HG03457 (cell line): Measurements from ENCODE around the gene ARG2.
A peak's percentile ranks its signal among the peaks of the same experiment; 100 is the strongest.
"Not testable (repeated sequence)": the region's sequence is repeated elsewhere in the genome, so short reads cannot be mapped to it uniquely, and the experiment has no call there.

Experiments used
- ATAC-seq: cut with Tn5 transposase; IDR thresholded peaks from one replicate; pipeline ENCODE4 v1.9.1; 2021; ENCODE audit warnings: moderate number of reproducible peaks; ENCODE audit not compliant: unreplicated experiment

The ARG2 gene

DNA sequence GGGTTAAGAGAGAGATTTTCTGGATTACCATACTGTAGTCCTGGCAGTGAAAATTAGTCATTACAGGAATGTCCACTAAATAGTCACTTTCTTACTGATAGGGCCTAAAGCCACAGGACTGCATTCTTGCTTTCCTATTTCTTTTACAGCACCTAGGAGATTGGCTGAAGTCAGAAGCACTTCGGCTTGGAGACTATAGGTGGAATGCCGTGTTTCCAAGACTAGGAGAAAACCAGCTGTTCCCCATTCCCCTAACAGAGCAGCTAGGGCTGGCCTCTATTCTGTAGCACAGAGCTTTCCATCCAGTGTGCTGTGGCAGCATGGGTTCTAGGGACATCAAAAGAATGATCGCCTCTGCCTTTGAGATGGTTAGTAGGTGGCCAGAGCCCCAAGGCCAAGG lies 34.7 kb upstream of the ARG2 start:
- no peak for ATAC-seq

DNA sequence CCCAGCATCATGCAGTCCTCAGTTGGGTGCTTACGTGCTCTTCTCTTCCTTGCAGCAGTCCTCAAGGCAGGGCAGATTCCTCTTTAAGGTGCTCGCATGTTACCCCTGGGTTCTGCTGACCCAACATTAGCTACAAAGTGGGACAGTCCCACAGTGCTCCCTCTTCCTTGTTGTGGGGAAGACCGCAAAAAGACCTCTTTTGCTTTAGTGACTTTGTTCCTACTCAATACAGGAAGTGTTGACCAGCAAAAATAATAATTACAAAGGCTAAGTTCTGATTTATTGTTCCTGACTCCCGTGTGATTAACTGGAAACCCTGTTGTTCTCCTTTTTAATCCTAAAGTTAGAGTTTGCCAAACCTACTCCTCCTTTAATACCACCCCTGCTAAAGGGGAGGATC lies 33.4 kb upstream of the ARG2 start:
- ATAC-seq = no peak

DNA sequence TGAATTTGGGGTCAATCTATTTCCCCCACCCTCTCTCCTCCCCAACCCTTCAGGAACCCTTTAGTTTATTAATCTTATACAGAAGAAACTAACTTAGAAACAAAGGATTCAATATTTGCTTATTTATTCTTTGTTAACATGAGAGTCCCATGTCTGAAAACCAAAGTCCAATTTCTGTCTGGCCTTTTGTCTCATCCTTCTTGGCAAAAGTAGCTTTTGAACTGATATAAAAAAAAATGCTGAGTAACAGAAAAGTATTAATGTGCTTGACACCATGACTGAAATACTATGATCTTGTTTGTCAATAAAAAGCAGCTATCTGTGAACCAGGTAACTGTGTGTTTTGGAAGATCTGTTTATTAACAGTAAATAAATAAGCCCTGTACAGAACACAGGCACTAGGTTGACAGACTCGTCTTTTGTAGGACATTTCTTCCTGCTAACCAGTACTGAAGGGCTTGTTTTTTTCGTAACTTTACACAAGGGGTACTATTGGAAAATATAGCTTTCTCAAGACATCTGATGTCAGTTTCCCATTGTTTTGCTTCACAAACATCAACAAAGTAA lies 30.4 kb upstream of the ARG2 start:
- no peak for ATAC-seq

DNA sequence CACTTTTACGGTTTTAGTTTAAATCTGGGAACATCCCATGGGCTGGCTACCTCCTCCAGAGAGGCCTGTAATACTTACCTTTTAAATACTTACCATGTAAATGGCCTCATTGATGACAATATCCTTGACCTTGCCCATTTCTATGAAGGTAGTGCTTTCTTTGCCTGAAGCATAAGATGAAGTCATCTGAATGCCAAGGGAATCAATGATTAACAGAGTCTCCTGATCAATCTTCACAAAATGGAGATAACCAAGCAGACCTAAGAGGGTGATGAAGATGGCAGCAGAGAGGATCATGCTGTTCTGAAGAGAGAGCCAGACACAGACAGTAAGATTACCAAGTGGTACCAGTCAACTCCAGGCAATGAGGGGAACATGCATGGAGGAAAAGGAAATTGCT lies 26.1 kb upstream of the ARG2 start:
- ATAC-seq = not testable (repeated sequence)

DNA sequence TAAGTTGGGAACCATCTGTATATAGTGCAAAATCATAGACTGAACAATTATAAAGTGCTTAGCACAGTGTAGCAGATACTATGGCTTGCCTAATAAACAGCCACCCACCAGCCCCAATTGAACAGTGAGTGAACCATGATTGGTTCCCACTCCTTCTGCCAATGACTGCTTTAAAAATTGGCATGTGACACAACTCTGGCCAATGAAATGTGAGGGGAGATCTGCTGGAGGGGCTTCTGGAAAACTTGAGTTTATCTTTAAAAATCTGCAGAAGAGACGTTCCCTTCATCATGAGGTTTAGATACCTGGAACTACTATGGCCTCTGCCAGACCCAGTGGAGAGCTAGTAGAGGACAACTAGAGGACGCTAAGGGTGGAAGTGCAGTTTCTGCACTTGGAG lies 24.3 kb upstream of the ARG2 start:
- ATAC-seq = no peak

DNA sequence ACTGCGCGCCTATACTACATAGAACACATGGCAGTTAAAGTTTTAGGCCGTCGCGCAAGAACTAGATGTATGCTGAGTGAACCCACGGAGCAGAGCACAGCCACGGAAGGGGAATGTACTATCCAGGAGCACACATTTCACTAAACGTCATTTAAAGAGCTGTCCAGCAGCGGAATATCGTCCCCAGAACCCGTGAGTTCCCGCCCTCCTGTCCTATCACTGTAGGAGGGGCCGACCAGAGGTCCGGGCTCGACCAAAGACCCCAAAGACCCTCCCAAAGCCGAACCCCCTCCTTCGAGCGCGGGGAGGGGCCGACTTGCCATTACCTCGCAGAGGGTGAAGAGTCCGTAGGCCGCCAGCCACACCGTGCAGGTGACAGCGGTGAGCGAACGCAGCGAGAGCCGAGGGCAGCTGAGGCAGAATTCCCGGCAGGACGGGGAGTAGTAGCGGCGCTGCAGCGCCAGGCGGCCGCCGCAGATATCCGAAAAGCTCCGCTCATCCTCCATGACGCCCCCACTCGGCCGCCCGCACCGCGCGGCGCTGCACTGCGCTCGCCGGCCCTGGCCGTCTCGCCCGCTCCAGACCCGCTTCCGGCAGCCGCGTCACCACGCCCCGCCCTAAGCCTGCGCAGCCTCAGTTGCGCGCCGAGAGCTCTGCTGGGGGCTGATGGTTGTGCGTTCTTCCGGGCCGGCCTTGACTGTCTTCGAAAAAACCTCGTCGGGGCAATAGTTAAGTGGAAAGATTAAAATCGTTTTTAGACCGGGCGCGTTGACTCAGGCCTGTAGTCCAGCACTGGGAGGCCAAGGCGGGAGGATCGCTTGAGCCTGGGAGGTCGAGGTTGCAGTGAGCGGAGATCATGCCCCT lies 19.8 kb upstream of the ARG2 start, which contains the start of gene PIGH:
PIGH (minus strand) TSS at position 571 of the 864 bp plus-strand sequence; CDS start at position 506, 65 bp downstream.
- peak; percentile 75 for ATAC-seq

DNA sequence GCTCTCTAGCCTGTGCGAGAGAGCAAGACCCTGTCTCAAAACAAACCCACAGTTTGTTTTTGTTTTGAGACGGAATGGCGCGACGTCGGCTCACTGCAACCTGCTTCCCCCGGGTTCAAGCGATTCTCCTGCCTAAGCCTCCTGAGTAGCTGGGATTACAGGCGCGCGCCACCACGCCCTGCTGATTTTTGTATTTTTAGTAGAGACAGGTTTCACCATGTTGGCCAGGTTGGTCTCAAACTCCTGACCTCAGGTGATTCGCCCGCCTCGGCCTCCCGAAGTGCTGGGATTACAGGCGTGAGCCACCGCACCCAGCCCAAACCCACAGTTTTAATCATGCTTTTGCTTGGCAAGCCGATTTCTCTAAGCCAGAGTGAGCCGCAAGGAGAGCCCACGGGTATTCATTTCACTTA lies 19.2 kb upstream of the ARG2 start:
- not testable (repeated sequence) for ATAC-seq

DNA sequence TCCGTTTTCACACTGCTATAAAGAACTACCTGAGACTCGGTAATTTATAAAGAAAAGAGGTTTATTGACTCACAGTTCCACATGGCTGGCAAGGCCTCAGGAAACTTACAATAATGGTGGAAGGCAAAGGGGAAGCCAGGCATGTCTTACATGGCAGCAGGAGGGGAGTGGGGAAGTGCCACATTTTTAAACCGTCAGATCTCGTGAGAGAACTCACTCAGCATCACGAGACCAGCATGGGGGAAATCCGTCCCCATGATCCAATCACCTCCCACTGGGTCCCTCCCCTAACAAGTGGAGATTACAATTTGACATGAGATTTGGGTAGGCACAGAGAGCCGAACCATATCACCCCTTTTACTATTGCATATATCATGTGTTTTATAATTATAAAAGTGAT lies 17.6 kb upstream of the ARG2 start:
- ATAC-seq = no peak

DNA sequence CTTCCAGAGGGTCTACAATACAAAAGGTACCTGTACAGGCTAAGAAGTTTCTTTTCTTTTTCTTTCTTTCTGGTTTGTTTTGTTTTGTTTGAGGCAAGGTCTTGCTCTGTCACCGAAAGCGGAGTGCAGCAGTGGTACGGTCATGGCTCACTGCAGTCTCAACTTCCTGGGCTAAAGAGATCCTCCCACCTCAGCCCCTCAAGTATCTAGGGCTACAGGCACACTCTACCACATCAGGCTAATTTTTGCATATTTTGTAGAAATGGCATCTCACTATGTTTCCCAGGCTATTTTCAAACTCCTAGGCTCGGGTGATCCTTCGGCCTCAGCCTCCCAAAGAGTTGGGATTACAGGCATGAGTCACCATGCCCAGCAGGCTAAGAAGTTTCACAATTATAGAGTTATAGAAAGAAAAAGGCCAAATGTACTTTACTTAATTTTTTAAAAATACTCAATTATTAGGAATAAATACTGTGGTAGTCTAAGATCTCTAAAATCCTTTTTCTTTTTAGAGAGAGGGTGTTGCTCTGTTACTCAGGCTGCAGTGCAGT lies 16.6 kb upstream of the ARG2 start:
- ATAC-seq = peak; percentile 52

DNA sequence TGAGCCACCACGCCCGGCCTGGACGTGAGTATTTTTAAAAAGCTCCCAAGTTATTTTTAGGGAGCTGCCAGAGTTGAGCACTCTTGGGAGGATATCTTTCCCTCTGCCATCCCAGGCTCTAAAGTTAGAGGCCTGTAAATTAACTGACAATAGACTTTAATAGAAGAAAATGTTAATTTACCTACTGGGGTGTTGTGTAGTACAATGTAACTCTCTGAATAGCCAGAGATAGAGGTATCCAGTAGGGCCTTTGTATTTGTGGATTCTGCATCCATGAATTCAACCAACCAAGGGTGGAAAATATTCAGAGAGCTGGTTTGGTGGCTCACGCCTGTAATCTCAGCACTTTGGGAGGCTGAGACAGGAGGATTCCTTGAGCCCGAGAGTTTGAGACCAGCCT lies 12.1 kb upstream of the ARG2 start:
- no peak for ATAC-seq

DNA sequence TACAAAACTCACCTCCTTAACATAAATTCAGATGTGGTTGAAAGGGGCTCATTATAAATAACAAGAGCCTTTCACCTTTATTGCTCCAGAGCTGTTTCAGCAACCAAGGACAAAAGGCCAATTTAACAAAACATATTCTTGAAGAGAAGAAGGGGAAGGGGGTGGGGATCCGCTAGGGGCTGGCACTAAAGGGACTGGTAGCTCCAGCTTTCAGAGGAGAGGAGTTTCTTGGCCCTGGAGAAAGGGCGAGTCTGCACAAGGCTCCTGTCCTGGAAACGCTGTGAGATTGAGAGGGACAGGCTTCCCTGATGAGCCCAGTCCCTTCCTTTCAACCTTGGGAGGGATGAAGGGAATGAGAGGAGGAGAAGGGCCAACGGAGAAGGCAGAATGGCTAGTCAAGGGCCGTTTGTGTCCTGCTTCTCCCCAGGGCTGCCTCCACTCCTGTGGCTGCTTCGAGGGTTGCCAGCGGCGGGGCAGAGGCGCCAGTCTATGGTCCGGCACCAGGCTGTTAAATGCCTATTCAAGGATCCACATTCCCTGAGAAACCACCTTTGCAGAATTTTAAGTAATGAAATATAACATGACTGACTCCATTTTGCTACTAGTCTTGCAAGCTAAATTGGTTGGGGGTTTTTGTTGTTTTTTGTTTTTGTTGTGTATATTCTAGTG lies 9.9 kb upstream of the ARG2 start:
- no peak for ATAC-seq

DNA sequence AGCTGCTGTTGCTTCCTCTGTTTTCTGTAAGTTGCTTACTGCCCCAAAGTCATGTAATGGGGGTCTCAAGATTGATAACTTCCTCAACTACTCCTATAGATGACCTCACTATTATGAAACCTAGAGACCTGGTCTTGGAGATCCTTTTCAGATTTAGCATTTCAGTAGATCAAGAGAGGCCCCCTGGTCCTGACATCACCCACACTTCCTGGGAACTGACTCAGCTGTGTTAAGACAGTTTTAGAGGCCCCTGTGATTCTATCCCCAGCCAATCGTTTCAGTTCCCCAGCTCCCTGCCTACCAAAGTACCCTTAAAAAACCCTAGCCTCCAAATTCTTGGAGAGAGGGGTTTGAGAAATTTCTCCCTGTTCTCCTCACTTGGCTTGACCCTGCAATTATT lies 9.2 kb upstream of the ARG2 start:
- no peak for ATAC-seq

DNA sequence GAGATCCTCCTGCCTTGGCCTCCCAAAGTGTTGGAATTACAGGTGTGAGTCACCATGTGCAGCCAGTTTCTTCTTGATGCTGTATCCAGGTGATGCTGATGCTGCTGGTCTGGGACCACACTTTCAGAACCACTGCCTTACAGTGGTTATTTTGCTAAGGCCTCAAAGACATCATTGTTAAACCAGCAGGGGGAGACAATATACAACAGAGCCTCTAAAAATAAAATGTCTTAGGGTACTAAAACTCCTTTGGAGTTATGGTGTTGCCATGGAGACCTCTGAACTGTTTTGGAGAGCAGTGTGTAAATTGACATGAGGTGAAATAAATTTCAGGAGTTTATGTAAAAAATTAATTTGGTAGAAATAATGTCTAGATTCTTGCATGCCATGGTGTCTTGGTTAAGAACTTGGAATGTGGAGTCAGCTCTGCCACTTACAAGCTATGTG lies 1.1 kb upstream of the ARG2 start:
- no peak for ATAC-seq

DNA sequence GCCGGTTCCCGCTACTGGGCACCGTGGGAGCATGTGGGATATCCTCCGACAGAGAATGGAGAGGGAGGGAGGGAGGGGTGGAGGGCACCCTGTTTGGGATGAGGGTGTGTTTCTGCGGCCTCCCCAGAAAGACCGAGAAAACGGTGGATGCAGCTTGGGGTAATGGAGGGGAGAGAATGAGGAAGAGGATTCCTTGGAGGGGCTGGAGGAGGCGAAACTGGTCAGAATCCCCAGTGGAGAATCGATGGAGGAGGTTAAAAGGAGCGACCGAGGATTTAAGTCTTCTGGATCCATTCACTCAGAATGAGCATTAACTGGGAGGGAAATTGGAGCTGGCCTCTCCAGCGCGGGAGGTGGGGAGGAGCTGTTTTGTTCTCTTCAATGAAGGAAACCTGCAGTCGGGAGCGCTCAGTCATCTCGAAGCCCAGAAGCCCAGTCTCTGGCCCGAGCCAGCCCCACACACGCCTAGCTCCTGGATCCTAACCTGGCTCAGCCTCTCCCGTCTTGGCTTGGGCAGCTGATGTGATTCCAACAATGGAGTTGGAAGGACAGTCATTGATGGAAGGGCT lies 581 bp downstream of the ARG2 start:
- no peak for ATAC-seq

DNA sequence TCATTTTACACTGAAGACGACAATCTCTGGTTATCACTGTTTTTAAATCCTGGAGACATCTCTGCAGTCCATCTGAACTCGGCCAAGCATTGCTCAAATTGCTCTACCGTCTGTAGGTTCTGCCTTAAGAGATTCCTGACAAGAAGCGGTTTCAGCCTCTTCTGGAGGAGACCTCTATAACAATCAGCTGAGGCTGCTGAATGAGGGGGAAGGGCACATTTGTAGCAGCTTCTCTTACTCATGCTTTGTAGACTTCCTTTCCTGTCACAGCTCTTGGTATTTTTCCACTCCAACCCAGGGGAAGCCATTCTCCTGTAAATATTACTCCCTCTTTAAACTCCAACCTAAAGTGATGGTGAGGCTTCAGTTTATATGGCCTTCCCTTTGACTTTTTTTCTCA lies 3.0 kb downstream of the ARG2 start:
- ATAC-seq = no peak

DNA sequence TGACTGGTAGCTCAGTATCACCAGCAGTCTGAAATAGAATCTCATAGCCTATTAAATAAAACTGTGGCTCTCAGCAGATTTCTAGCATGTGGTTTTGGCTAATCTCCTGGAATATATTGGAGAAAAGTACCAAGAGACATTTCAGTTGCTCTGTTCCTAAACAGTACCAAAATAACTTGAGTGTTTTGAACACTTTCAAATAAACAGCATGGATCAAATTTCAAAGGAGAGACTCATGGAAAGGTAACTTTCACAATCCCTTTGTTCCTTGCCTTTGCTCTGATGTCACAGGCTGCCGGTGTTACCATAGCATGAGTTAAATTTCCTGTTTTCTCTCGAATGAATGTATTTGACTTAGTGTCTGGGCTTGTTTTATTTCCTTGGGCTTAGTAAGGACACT lies 3.4 kb downstream of the ARG2 start:
- ATAC-seq = no peak

DNA sequence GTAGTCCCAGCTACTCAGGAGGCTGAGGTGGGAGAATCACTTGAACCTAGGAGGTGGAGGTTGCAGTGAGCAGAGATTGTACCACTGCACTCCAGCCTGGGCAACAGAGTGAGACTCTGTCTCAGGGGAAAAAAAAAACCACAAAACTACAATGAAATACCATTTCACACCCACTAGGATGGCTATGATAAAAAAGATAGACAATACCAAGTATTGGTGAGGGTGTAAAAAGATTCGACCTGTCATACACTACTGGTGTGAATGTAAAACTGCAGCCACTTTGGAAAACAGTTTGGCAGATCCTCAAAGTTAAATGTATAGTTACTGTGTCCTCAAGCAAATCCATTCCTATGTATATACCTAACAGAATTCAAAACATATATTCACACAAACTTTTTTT lies 6.4 kb downstream of the ARG2 start:
- ATAC-seq = not testable (repeated sequence)

DNA sequence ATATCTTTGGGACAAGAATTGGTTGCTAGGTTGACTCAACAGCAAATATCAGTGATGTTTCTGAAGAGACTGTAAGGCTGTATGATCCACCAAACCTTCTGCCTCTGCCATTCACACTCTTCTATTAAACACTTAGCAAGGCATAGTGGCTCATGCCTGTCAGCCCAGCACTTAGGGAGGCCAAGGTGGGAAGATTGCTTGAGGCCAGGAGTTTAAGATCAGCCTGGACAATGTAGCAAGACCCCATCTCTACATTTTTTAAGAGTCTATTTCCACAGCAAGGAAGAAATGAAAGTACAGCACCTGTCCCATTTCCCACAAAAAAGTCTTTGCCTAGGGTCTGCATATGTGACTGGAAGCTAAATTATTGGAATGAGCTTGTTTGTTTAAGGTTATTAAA lies 7.8 kb downstream of the ARG2 start:
- ATAC-seq = no peak

DNA sequence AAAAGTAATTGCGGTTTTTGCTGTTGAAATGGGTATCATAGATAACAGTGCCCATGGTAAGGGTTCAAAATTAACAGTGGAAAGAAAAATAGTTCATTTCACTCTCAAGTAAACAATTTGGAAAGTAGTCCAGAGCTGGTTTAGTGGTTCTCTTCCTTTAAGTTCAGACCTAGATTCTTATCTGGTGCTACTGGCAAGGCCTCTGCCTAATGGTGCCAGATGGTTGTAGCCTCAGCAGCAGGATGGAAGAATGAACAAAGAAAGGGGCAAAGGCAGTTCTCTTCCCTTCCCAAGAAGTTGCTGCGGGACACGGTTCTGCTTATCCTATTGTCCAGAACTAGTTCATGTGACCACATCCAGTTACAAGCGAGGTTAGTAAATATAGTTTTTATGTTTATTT lies 10.5 kb downstream of the ARG2 start:
- no peak for ATAC-seq

DNA sequence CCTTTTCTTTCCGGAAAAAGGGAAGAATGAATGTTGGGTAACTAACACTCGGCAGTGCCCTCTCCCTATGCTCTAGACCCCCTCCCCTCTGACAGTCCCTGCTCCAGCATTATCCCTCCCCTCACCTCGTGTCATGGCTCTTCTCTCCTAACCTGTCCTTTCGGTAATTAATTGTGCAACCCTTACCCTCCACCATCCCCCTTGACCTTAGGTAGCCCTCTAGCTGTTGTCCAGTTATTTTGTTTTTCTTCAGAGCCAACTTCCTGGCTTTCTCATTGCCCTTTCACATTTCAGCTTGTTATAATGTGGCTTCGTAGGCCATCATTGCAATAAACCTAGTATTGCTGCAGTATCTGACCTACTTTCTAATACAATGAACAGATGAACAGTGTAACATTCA lies 11.2 kb downstream of the ARG2 start:
- ATAC-seq = no peak

DNA sequence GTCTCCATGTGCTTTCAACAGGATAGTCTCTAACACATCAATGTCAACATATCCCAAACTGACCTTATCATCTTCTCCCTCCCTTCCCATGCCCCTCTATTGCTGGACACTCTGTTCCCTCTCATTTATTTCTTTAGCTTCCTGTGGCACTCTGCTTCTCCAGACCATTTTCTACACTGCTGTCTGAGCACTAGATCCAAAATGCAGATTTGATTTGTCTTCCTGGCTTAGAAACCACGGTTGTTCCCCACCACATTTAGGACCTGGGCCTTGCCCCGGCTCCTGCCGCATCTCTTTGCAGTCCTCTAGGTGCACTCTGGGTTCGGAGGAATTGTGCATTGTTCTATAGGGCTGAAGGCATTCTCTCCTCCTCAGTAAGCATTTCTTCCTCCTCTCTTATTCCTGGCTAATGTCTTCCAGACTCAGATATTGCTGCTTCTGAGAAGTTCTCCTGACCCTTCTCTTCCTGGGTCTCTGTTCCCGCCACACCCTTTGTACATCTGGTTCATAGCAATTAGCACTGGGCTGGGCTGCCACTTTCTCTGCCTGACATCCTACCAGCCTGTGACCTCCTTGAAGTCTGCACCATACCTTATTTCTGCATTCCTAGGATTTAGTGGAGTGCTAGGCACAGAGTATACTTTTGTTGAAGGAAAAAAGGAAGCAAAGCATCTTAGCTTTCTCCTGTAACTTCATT lies 13.9 kb downstream of the ARG2 start:
- no peak for ATAC-seq
